HepG2 (cell line): Measurements from ENCODE around the gene OR8B12. TPM values are rescaled to one million over a fixed set of nuclear protein-coding genes. Genes with fewer than 3 reads are reported as not detected.

Experiments
- ATAC-seq: fragments of 200-7000 bp; cut with Tn5 transposase; 3 replicates; pipeline ENCODE4 v1.9.1; 2020; ENCODE audit warnings: mild to moderate bottlenecking, moderate library complexity
- BruUV-seq: library from RNA; stranded (reverse); fragments of 400-500 nt; replicated peaks from 2 replicates; lab custom pipeline; 2021; lab: Mats Ljungman, UMichigan
- CTCF ChIA-PET: fragments of 300-600 bp; formaldehyde crosslinking; extraction: SDS; loops from one replicate; lab custom pipeline; 2021; ENCODE audit warnings: low total read pairs, inconsistent platforms, low intra/inter-chr PET ratio; lab: Yijun Ruan, JAX
- POLR2A ChIA-PET: fragments of 350-600 bp; sonication (Branson Sonifier 250); formaldehyde crosslinking; loops from one replicate; lab custom pipeline; 2020; ENCODE audit warnings: antibody characterized with exemption, inconsistent platforms; lab: Yijun Ruan, JAX
- DNase-seq: peaks from one replicate; pipeline ENCODE4 v3.0.0-alpha.2; 2015; ENCODE audit warnings: low spot score
- FAIRE-seq: peaks from 3 replicates; lab custom pipeline; 2011; peaks lifted over from hg19 to GRCh38; lab: Jason Lieb, UNC
- H2AFZ ChIP-seq: one replicate; pipeline ENCODE4 v1.6.1; 2011; ENCODE audit warnings: low read length, inconsistent platforms
- H3K27ac ChIP-seq: fragments of 300-600 bp; 3 replicates; pipeline ENCODE4 v1.8.0; 2011; ENCODE audit warnings: mixed run types, mild to moderate bottlenecking, mixed read lengths, low read length, inconsistent platforms; ENCODE audit not compliant: insufficient read depth; ENCODE audit errors: extremely low read length
- H3K27me3 ChIP-seq, 2 experiments: fragments of 200-600 bp in 1 of 2; 2 replicates in 1 of 2; 3 replicates in 1 of 2; pipeline versions ENCODE4 v1.6.0 to v1.8.0; 2011; ENCODE audit warnings: low read length in 2 of 2, mild to moderate bottlenecking in 2 of 2, moderate library complexity in 2 of 2, inconsistent platforms in 1 of 2; ENCODE audit not compliant: insufficient read depth in 2 of 2, control insufficient read depth in 1 of 2
- H3K36me3 ChIP-seq, 2 experiments: fragments of 200-600 bp in 1 of 2; replicated peaks in 1 of 2; 2 replicates in 1 of 2; 3 replicates in 1 of 2; pipeline versions ENCODE4 v1.5.1 to v1.8.0; 2011; ENCODE audit warnings: low read length in 2 of 2, inconsistent platforms in 1 of 2; ENCODE audit not compliant: insufficient read depth in 2 of 2, control insufficient read depth in 1 of 2
- H3K4me1 ChIP-seq: 2 replicates; pipeline ENCODE4 v1.5.1; 2012; ENCODE audit warnings: low read length, inconsistent platforms; ENCODE audit not compliant: insufficient read depth
- H3K4me2 ChIP-seq: 2 replicates; pipeline ENCODE4 v1.6.0; 2011; ENCODE audit warnings: low read depth, low read length, inconsistent platforms
- H3K4me3 ChIP-seq, 3 experiments: fragments of 200-600 bp in 1 of 3; sonication (generic), shearing (Covaris generic) in 1 of 3; replicated peaks in 1 of 3; 2 replicates each; pipeline ENCODE4 v1.5.1; 2011 to 2016; ENCODE audit warnings: low read length in 3 of 3, inconsistent platforms in 2 of 3, low read depth in 2 of 3, mild to moderate bottlenecking in 2 of 3, control low read depth in 1 of 3, mixed read lengths in 1 of 3; ENCODE audit not compliant: insufficient read depth in 1 of 3
- H3K79me2 ChIP-seq: one replicate; pipeline ENCODE4 v1.6.1; 2011; ENCODE audit warnings: low read length, inconsistent platforms; ENCODE audit not compliant: insufficient read depth
- H3K9ac ChIP-seq: 2 replicates; pipeline ENCODE4 v1.6.0; 2011; ENCODE audit warnings: mild to moderate bottlenecking, low read depth, low read length, inconsistent platforms; ENCODE audit not compliant: insufficient read depth
- H3K9me3 ChIP-seq: 2 replicates; pipeline ENCODE4 v1.5.1; 2012; ENCODE audit warnings: mild to moderate bottlenecking, low read length
- H4K20me1 ChIP-seq: 2 replicates; pipeline ENCODE4 v1.6.0; 2011; ENCODE audit warnings: inconsistent platforms, mild to moderate bottlenecking, low read length, moderate library complexity; ENCODE audit not compliant: insufficient read depth
- ATF7 ChIP-seq, 2 experiments: fragments of 450-650 bp in 1 of 2; sonication (generic) in 1 of 2; formaldehyde crosslinking in 1 of 2; IDR thresholded peaks; 2 replicates each; pipeline versions ENCODE4 v1.4.0 to v1.6.1; 2016 to 2020; ENCODE audit warnings: antibody characterized with exemption in 1 of 2, mild to moderate bottlenecking in 1 of 2, missing genetic modification reagents in 1 of 2
- BRCA1 ChIP-seq: sonication (generic); formaldehyde crosslinking; IDR thresholded peaks from 2 replicates; pipeline ENCODE4 v1.4.0; 2020; ENCODE audit warnings: missing genetic modification reagents
- CEBPB ChIP-seq: IDR thresholded peaks from 2 replicates; pipeline ENCODE4 v1.6.1; 2011; ENCODE audit warnings: low read depth, low read length, improper control_type of control experiment, borderline replicate concordance
- KDM3A ChIP-seq: IDR thresholded peaks from 2 replicates; pipeline ENCODE4 v1.6.1; 2018; ENCODE audit warnings: low read depth, missing compliant biosample characterization
- MAFG ChIP-seq: sonication (generic); formaldehyde crosslinking; IDR thresholded peaks from 2 replicates; pipeline ENCODE4 v1.5.1; 2020; ENCODE audit warnings: mild to moderate bottlenecking, missing genetic modification reagents
- NFE2 ChIP-seq: sonication (generic); formaldehyde crosslinking; IDR thresholded peaks from 2 replicates; pipeline ENCODE4 v1.4.0; 2020; ENCODE audit warnings: missing genetic modification reagents
- WGBS: methylation state at CpG from one replicate; pipeline ENCODE4 v1.1.6; 2017; ENCODE audit warnings: low lambda C conversion rate; 5-methylcytosine and 5-hydroxymethylcytosine counted together
- in situ Hi-C: cut with HindIII; loops from 2 replicates; pipeline ENCODE4 v1.10.0; 2017; ENCODE audit warnings: low pct_unique_long_range_greater_than_20kb; ENCODE audit not compliant: extremely low pct_ligation_motif_present
- intact Hi-C: fragments of 100-400 bp; cut with micrococcal nuclease; formaldehyde crosslinking; loops from one replicate; pipeline ENCODE4 v1.10.0; 2022; ENCODE audit not compliant: unreplicated experiment
- polyA plus RNA-seq, 8 experiments: library from polyadenylated mRNA; depleted of rRNA in 3 of 8; stranded (reverse) in 7 of 8; unstranded in 1 of 8; fragments of >200 nt; fragmentation: Illumina TruSeq in 4 of 8; extraction: Trizol in 4 of 8; gene quantifications; 2 replicates each; pipeline versions ENCODE4 v1.2.1 to v1.2.3, GENCODE V29; 2011 to 2016; ENCODE audit warnings: low read depth in 4 of 8, missing spikeins in 1 of 8, mixed read lengths in 1 of 8; ENCODE audit not compliant: insufficient read depth in 1 of 8
- total RNA-seq, 5 experiments: library from RNA; depleted of rRNA; stranded (reverse); fragments of >200 nt; fragmentation: Illumina TruSeq; extraction: Trizol; gene quantifications; 2 replicates each; pipeline ENCODE4 v1.2.3, GENCODE V29; 2016; ENCODE audit warnings: low read depth in 1 of 5

OR8B12 gene
- total and polyA plus RNA-seq, 2 of the 13 experiments (the other 11 are each of a cell fraction or from before 2014, with no cell fraction given) = not detected

DNA sequence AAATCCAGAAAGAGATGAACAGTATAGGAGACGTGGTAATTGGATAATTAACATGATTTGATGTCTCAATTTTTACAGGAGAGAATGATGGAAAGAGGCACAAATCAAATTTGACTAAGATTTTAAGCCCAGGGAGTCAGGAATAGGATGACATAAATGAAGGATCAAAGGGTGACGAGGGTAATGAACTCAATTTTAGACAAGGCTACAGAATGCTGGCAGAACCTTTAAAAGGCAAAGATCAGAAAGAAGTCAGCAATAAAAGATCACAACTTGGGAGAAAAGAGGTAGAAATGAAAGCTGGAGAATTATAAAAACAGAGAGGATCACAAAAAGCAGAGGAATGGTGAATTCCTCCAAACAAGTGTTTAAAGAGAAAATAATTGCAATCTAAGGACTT lies 13.4 kb upstream of the OR8B12 start:
- Histone ChIP-seq H3K27me3 (no peaks in the 10 kb centered on the region; a peak in 1 of 5 replicates), H3K9ac (no peak overlapping the region), H3K4me2 (no peak overlapping the region), H3K27ac (no peak overlapping the region), H3K36me3 (no peaks in the 10 kb centered on the region), H2AFZ (no peak overlapping the region), H4K20me1 (no peaks in the 10 kb centered on the region), H3K4me1 (no peaks in the 10 kb centered on the region), H3K9me3 (no peaks in the 10 kb centered on the region), H3K79me2 (no peaks in the 10 kb centered on the region), H3K4me3 (no peak overlapping the region)
- CTCF ChIA-PET = no interaction called here
- FAIRE-seq (no peak), ATAC-seq (no peak), DNase-seq (no peak)
- intact Hi-C loops = no loop called here
- TF ChIP-seq BRCA1 (CRISPR knock-in tag) (no peak), NFE2 (CRISPR knock-in tag) (no peak)
- in situ Hi-C loops = no loop called here
- POLR2A ChIA-PET = no interaction called here
- BruUV-seq = no TSS peak
- WGBS = 0% methylated on average over 2 of the region's 2 CpGs

- CTCF ChIA-PET = no interaction called here
- H3K4me3 ChIP-seq = no peak overlapping the region
- 15% methylated on average over 4 of the region's 4 CpGs for WGBS
These were observed 8.5 kb upstream of the OR8B12 start for GRCh38 chr11:124551987-124552386.

More at GRCh38 chr11:124551987-124552386, 8.5 kb upstream of the OR8B12 start:
- intact Hi-C loops = no loop called here
- H3K4me2 ChIP-seq = no peak overlapping the region
- no peaks in the 10 kb centered on the region for H3K79me2 ChIP-seq
- no TSS peak for BruUV-seq
- H3K9me3 ChIP-seq = no peaks in the 10 kb centered on the region
- ATAC-seq (no peak), DNase-seq (no peak), FAIRE-seq (no peak)
- H3K9ac ChIP-seq = no peak overlapping the region
- no peak overlapping the region for H2AFZ ChIP-seq
- H4K20me1 ChIP-seq = no peaks in the 10 kb centered on the region
- in situ Hi-C loops = no loop called here
- POLR2A ChIA-PET = no interaction called here
- TF ChIP-seq ATF7 (IDR thresholded peaks at IDR 0.05) (0 out of 2 replicates have a peak, but pooled peaks have one; percentile 26), ATF7 (CRISPR knock-in tag; IDR thresholded peaks at IDR 0.05) (no peak), KDM3A (CRISPR knock-in tag) (no peak), CEBPB (peak; percentile 29; the same call in 1 of the 2 replicates), MAFG (CRISPR knock-in tag) (no peak)
- H3K27ac ChIP-seq = no peak overlapping the region
- H3K36me3 ChIP-seq = no peaks in the 10 kb centered on the region
- no peaks in the 10 kb centered on the region; a peak in 1 of 5 replicates for H3K27me3 ChIP-seq
- no peaks in the 10 kb centered on the region for H3K4me1 ChIP-seq
